ENCODE results near the gene SLC6A8. TPM values are rescaled to one million over a fixed set of nuclear protein-coding genes. Genes with fewer than 3 reads are reported as not detected.
"Not testable (repeated sequence)": the region's sequence is repeated elsewhere in the genome, so short reads cannot be mapped to it uniquely, and the experiment has no call there.

SLC6A8 gene
- total and polyA plus RNA-seq, 2 of the 4 experiments (the other 2 are of a cell fraction): 7.2 to 25.5 TPM

GRCh38 chrX:153697924-153698865 is 10.5 kb downstream of the SLC6A8 start:
- no peak overlapping the region for H3K4me3 ChIP-seq (ENCODE audit: insufficient read depth, low read depth, low read length)
- no peak overlapping the region for H3K4me2 ChIP-seq (ENCODE audit: low read depth, low read length)

GRCh38 chrX:153699210-153699783 is 11.6 kb downstream of the SLC6A8 start:
- not testable (repeated sequence) for H2BK15ac ChIP-seq (ENCODE audit: low read depth, low read length); H3K14ac ChIP-seq (replicated peaks; ENCODE audit: low read depth, low read length)
- H3K36me3 ChIP-seq (ENCODE audit: control insufficient read depth, insufficient read depth, low read length): peaks cover 17% of the 10 kb centered on the region

More at GRCh38 chrX:153697924-153698865, 10.5 kb downstream of the SLC6A8 start:
- BruUV-seq (replicated peaks): no TSS peak
- H3K4me1 ChIP-seq (ENCODE audit: control insufficient read depth, insufficient read depth, low read length): peaks cover 2% of the 10 kb centered on the region; the same call in 1 of the 2 replicates
- no peak overlapping the region for H2BK15ac ChIP-seq (ENCODE audit: low read depth, low read length)
- H2BK120ac ChIP-seq (ENCODE audit: low read depth, low read length): no peak overlapping the region
- no peak overlapping the region for H2AK9ac ChIP-seq (replicated peaks; ENCODE audit: low read depth, low read length, poor library complexity)
- ChIA-PET POLR2A (ENCODE audit: unreplicated experiment) (no interaction called here), CTCF (no interaction called here)
- no peak overlapping the region for H4K91ac ChIP-seq (ENCODE audit: insufficient read depth, low read depth, low read length)
- H3K9ac ChIP-seq (ENCODE audit: low read depth, low read length): no peak overlapping the region
- dilution Hi-C loops (cut with HindIII; ENCODE audit: low sequenced_read_pairs, unreplicated experiment): no loop called here
- H3K27me3 ChIP-seq (ENCODE audit: control insufficient read depth, insufficient read depth, low read length): no peaks in the 10 kb centered on the region
- no peak overlapping the region for H3K18ac ChIP-seq (ENCODE audit: low read depth, low read length)
- intact Hi-C loops (cut with micrococcal nuclease): no loop called here
- H3K36me3 ChIP-seq (ENCODE audit: control insufficient read depth, insufficient read depth, low read length): peaks cover 13% of the 10 kb centered on the region
- no peaks in the 10 kb centered on the region for H3K79me1 ChIP-seq (ENCODE audit: low read depth in 1 of 2, low read length in 2 of 2)
- WGBS, 2 experiments (ENCODE audit: extremely low coverage in 2 of 2, insufficient read length in 1 of 2): 71% methylated on average over 5 of the region's 16 CpGs; no CpG with 5 or more reads in 1 of the 2 experiments
- no peak overlapping the region for H2AK5ac ChIP-seq (ENCODE audit: low read depth, low read length)
- H3K56ac ChIP-seq (ENCODE audit: extremely low read depth, insufficient read depth, low read length): no peak overlapping the region
- H2BK5ac ChIP-seq (ENCODE audit: low read depth, low read length, poor library complexity, severe bottlenecking): no peak overlapping the region
- H3K9me3 ChIP-seq (ENCODE audit: control insufficient read depth, insufficient read depth, low read length): no peaks in the 10 kb centered on the region
- in situ Hi-C loops (cut with MboI; ENCODE audit: low sequenced_read_pairs): no loop called here
- no peak overlapping the region for H2AFZ ChIP-seq (replicated peaks; ENCODE audit: low read length, poor library complexity)
- DNase-seq (no peak), ATAC-seq (ENCODE audit: low read depth) (no peak)
- no peak overlapping the region for H3K4ac ChIP-seq (ENCODE audit: low read depth, low read length)
- no peak overlapping the region for H3K27ac ChIP-seq (ENCODE audit: insufficient read depth, low read length)
- no peak overlapping the region for H3K23ac ChIP-seq (ENCODE audit: low read depth, low read length)
- no peaks in the 10 kb centered on the region for H3K9me1 ChIP-seq (ENCODE audit: insufficient read depth, low read length)
- no peak overlapping the region for H2BK20ac ChIP-seq (ENCODE audit: low read depth, low read length)
- TF ChIP-seq POLR2A (IDR thresholded peaks at IDR 0.05; ENCODE audit: low read depth, low read length) (no peak), ELK1 (IDR thresholded peaks at IDR 0.05; ENCODE audit: borderline replicate concordance, low read depth, low read length) (no peak), RAD21 (IDR thresholded peaks at IDR 0.05; ENCODE audit: low read length) (no peak)
- H4K8ac ChIP-seq (ENCODE audit: low read depth in 2 of 2, low read length in 2 of 2): no peak overlapping the region
- H3K14ac ChIP-seq (replicated peaks; ENCODE audit: low read depth, low read length): no peak overlapping the region
- no peaks in the 10 kb centered on the region for H4K20me1 ChIP-seq (ENCODE audit: insufficient read depth, low read length)
- no peak overlapping the region for H4K5ac ChIP-seq (ENCODE audit: low read depth, low read length)

More at GRCh38 chrX:153699210-153699783, 11.6 kb downstream of the SLC6A8 start:
- ATAC-seq (ENCODE audit: low read depth); H3K4me2 ChIP-seq (ENCODE audit: low read depth, low read length); DNase-seq; H3K27me3 ChIP-seq (ENCODE audit: control insufficient read depth, insufficient read depth, low read length); BruUV-seq (replicated peaks); H3K9me1 ChIP-seq (ENCODE audit: insufficient read depth, low read length); H4K5ac ChIP-seq (ENCODE audit: low read depth, low read length); H2AK9ac ChIP-seq (replicated peaks; ENCODE audit: low read depth, low read length, poor library complexity); H3K4me3 ChIP-seq (ENCODE audit: insufficient read depth, low read depth, low read length); H2BK5ac ChIP-seq (ENCODE audit: low read depth, low read length, poor library complexity, severe bottlenecking); dilution Hi-C loops (cut with HindIII; ENCODE audit: low sequenced_read_pairs, unreplicated experiment); H3K79me1 ChIP-seq (ENCODE audit: low read depth in 1 of 2, low read length in 2 of 2); H4K91ac ChIP-seq (ENCODE audit: insufficient read depth, low read depth, low read length); H4K8ac ChIP-seq (ENCODE audit: low read depth in 2 of 2, low read length in 2 of 2); in situ Hi-C loops (cut with MboI; ENCODE audit: low sequenced_read_pairs); H3K4me1 ChIP-seq (ENCODE audit: control insufficient read depth, insufficient read depth, low read length); H2BK20ac ChIP-seq (ENCODE audit: low read depth, low read length); H2AK5ac ChIP-seq (ENCODE audit: low read depth, low read length); H3K23ac ChIP-seq (ENCODE audit: low read depth, low read length); H3K4ac ChIP-seq (ENCODE audit: low read depth, low read length); H3K9me3 ChIP-seq (ENCODE audit: control insufficient read depth, insufficient read depth, low read length); H3K18ac ChIP-seq (ENCODE audit: low read depth, low read length); intact Hi-C loops (cut with micrococcal nuclease); H2AFZ ChIP-seq (replicated peaks; ENCODE audit: low read length, poor library complexity); H3K9ac ChIP-seq (ENCODE audit: low read depth, low read length); POLR2A ChIA-PET (ENCODE audit: unreplicated experiment); H2BK120ac ChIP-seq (ENCODE audit: low read depth, low read length); H4K20me1 ChIP-seq (ENCODE audit: insufficient read depth, low read length); H3K56ac ChIP-seq (ENCODE audit: extremely low read depth, insufficient read depth, low read length); H3K27ac ChIP-seq (ENCODE audit: insufficient read depth, low read length): not testable (repeated sequence)
- CTCF ChIA-PET: interaction anchor here (1.4 kb wide), 1 partner anchor 9 kb away, joined by 3 read pairs; no protein-coding TSS in a partner anchor
- 89% methylated on average over 3 of the region's 16 CpGs; no CpG with 5 or more reads in 1 of the 2 experiments for WGBS, 2 experiments (ENCODE audit: extremely low coverage in 2 of 2, insufficient read length in 1 of 2)
